ENCODE measurements around the gene CCDC152. TPM values are rescaled to one million over a fixed set of nuclear protein-coding genes. Genes with fewer than 3 reads are reported as not detected.
"Not testable (repeated sequence)": the region's sequence is repeated elsewhere in the genome, so short reads cannot be mapped to it uniquely, and the experiment has no call there.

CCDC152 gene
- total and polyA plus RNA-seq, 4 donors, result 0.65 to 1.8 (median 1.1) TPM

- Histone ChIP-seq H3K4me1 (ENCODE audit: control insufficient read depth in 5 of 5, insufficient read depth in 5 of 5, low read length in 5 of 5) (peaks cover 0 to 26% (median 2%) of the 10 kb centered on the region in 5 donors), H3K4me3 (peak within 1 kb of the TSS; percentile 57), H3K9me3 (ENCODE audit: control insufficient read depth in 4 of 4, insufficient read depth in 3 of 4, low read length in 3 of 4) (no peaks in the 10 kb centered on the region), H3K9ac (ENCODE audit: insufficient read depth in 1 of 2, low read length in 2 of 2) (peak within 1 kb of the TSS; percentile 30 to 99), H3K27ac (ENCODE audit: low read depth in 1 of 2, low read length in 1 of 2) (peak within 1 kb of the TSS; percentile 77 to 99), H3K27me3 (ENCODE audit: control insufficient read depth in 3 of 3, insufficient read depth in 3 of 3, low read length in 2 of 3) (no peaks in the 10 kb centered on the region), H3K36me3 (ENCODE audit: control insufficient read depth in 4 of 4, insufficient read depth in 4 of 4, low read length in 4 of 4) (peaks cover 0 to 13% (median 5%) of the 10 kb centered on the region in 4 donors)
- ATAC-seq (ENCODE audit: insufficient read depth, low FRiP score), result peak; percentile 90
- peak; percentile 83 to 98 (median 97) for DNase-seq
- WGBS, 2 donors, result 15 to 16% methylated on average over 8 of the region's 8 CpGs
- no peak for TF ChIP-seq CTCF (IDR thresholded peaks at IDR 0.05; ENCODE audit: control extremely low read depth, extremely low read depth)
Measured at GRCh38 chr5:42811591-42812446, 55.2 kb downstream of the CCDC152 start, which contains the start of gene SELENOP. Gene SELENOP, minus strand, starts transcription at chr5:42811892. Its CDS starts 3,539 bp downstream, at chr5:42808353.

- Histone ChIP-seq H3K27ac (ENCODE audit: low read depth in 1 of 2, low read length in 1 of 2) (peak overlapping the region in 1 of 2 donors; percentile 99), H3K27me3 (ENCODE audit: control insufficient read depth in 3 of 3, insufficient read depth in 3 of 3, low read length in 2 of 3) (no peaks in the 10 kb centered on the region), H3K4me1 (ENCODE audit: control insufficient read depth in 5 of 5, insufficient read depth in 5 of 5, low read length in 5 of 5) (peaks cover 0 to 22% (median 2%) of the 10 kb centered on the region in 5 donors), H3K36me3 (ENCODE audit: control insufficient read depth in 4 of 4, insufficient read depth in 4 of 4, low read length in 4 of 4) (peaks cover 0 to 8% (median 3%) of the 10 kb centered on the region in 4 donors), H3K9me3 (ENCODE audit: control insufficient read depth in 4 of 4, insufficient read depth in 3 of 4, low read length in 3 of 4) (no peaks in the 10 kb centered on the region), H3K4me3 (no peak overlapping the region), H3K9ac (ENCODE audit: insufficient read depth in 1 of 2, low read length in 2 of 2) (peak overlapping the region in 1 of 2 donors; percentile 99)
- WGBS, 2 donors, result 79 to 85% methylated on average over 2 of the region's 2 CpGs
- no peak for TF ChIP-seq CTCF (IDR thresholded peaks at IDR 0.05; ENCODE audit: control extremely low read depth, extremely low read depth)
- DNase-seq, result no peak
- ATAC-seq (ENCODE audit: insufficient read depth, low FRiP score), result no peak
Measured at GRCh38 chr5:42812620-42813019, 56.0 kb downstream of the CCDC152 start.

GRCh38 chr5:42813533-42813932 lies 56.9 kb downstream of the CCDC152 start:
- H3K9me3 ChIP-seq (ENCODE audit: control insufficient read depth in 4 of 4, insufficient read depth in 3 of 4, low read length in 3 of 4), result no peaks in the 10 kb centered on the region
- H3K27ac ChIP-seq (ENCODE audit: low read depth in 1 of 2, low read length in 1 of 2), result no peak overlapping the region
- no peak for ATAC-seq (ENCODE audit: insufficient read depth, low FRiP score)
- no peak overlapping the region for H3K4me3 ChIP-seq
- no peaks in the 10 kb centered on the region for H3K27me3 ChIP-seq (ENCODE audit: control insufficient read depth in 3 of 3, insufficient read depth in 3 of 3, low read length in 2 of 3)
- H3K9ac ChIP-seq (ENCODE audit: insufficient read depth in 1 of 2, low read length in 2 of 2), result no peak overlapping the region
- no peaks in the 10 kb centered on the region for H3K36me3 ChIP-seq (ENCODE audit: control insufficient read depth in 4 of 4, insufficient read depth in 4 of 4, low read length in 4 of 4)
- peaks cover 0 to 19% (median 2%) of the 10 kb centered on the region in 5 donors for H3K4me1 ChIP-seq (ENCODE audit: control insufficient read depth in 5 of 5, insufficient read depth in 5 of 5, low read length in 5 of 5)
- no peak for DNase-seq
- TF ChIP-seq CTCF (IDR thresholded peaks at IDR 0.05; ENCODE audit: control extremely low read depth, extremely low read depth), result no peak
- 91 to 95% methylated on average over 19 of the region's 19 CpGs for WGBS, 2 donors

- DNase-seq; H3K9ac ChIP-seq (ENCODE audit: insufficient read depth in 1 of 2, low read length in 2 of 2); ATAC-seq (ENCODE audit: insufficient read depth, low FRiP score); H3K36me3 ChIP-seq (ENCODE audit: control insufficient read depth in 4 of 4, insufficient read depth in 4 of 4, low read length in 4 of 4); H3K27ac ChIP-seq (ENCODE audit: low read depth in 1 of 2, low read length in 1 of 2); H3K4me3 ChIP-seq; H3K9me3 ChIP-seq (ENCODE audit: control insufficient read depth in 4 of 4, insufficient read depth in 3 of 4, low read length in 3 of 4); H3K27me3 ChIP-seq (ENCODE audit: control insufficient read depth in 3 of 3, insufficient read depth in 3 of 3, low read length in 2 of 3): not testable (repeated sequence)
- 92 to 96% methylated on average over 2 of the region's 2 CpGs for WGBS, 2 donors
- peaks cover 0 to 14% (median 2%) of the 10 kb centered on the region in 5 donors for H3K4me1 ChIP-seq (ENCODE audit: control insufficient read depth in 5 of 5, insufficient read depth in 5 of 5, low read length in 5 of 5)
Measured at GRCh38 chr5:42816546-42816945, 59.9 kb downstream of the CCDC152 start.
